Neuronal stem cell (in vitro differentiated cells): ENCODE results near the gene USP17L28.
"Not testable (repeated sequence)": the region's sequence is repeated elsewhere in the genome, so short reads cannot be mapped to it uniquely, and the experiment has no call there.

ENCODE experiments used
- DNase-seq: peaks from one replicate; pipeline ENCODE4 v3.0.0-alpha.2; 2013; ENCODE audit warnings: low spot score
- H2AFZ ChIP-seq: one replicate; pipeline ENCODE4 v1.6.1; 2013; ENCODE audit warnings: mild to moderate bottlenecking, low read length, inconsistent platforms
- H2AK5ac ChIP-seq: 2 replicates; pipeline ENCODE4 v1.6.1; 2013; ENCODE audit warnings: low read depth, mild to moderate bottlenecking, inconsistent platforms, low read length, moderate library complexity, mixed read lengths
- H2BK120ac ChIP-seq: 2 replicates; pipeline ENCODE4 v1.6.1; 2013; ENCODE audit warnings: low read depth, mild to moderate bottlenecking, inconsistent platforms, low read length, moderate library complexity, mixed read lengths
- H2BK12ac ChIP-seq: one replicate; pipeline ENCODE4 v1.6.1; 2013; ENCODE audit warnings: low read length, inconsistent platforms
- H2BK15ac ChIP-seq: 2 replicates; pipeline ENCODE4 v1.6.1; 2013; ENCODE audit warnings: mild to moderate bottlenecking, low read length, inconsistent platforms, mixed read lengths
- H2BK5ac ChIP-seq: one replicate; pipeline ENCODE4 v1.6.1; 2013; ENCODE audit warnings: inconsistent platforms, mild to moderate bottlenecking, low read length, moderate library complexity
- H3K14ac ChIP-seq: one replicate; pipeline ENCODE4 v1.6.1; 2013; ENCODE audit warnings: low read length, inconsistent platforms
- H3K18ac ChIP-seq: 2 replicates; pipeline ENCODE4 v1.6.1; 2013; ENCODE audit warnings: low read length, inconsistent platforms
- H3K23ac ChIP-seq: 2 replicates; pipeline ENCODE4 v1.6.1; 2013; ENCODE audit warnings: low read depth, mild to moderate bottlenecking, mixed read lengths, low read length, inconsistent platforms; ENCODE audit not compliant: poor library complexity
- H3K27ac ChIP-seq: replicated peaks from 3 replicates; pipeline ENCODE4 v1.5.1; 2013; ENCODE audit warnings: low read length, inconsistent platforms
- H3K27me3 ChIP-seq, 3 experiments: 2 replicates each; pipeline ENCODE4 v1.6.1; 2013; ENCODE audit warnings: low read length in 3 of 3, mild to moderate bottlenecking in 2 of 3, inconsistent platforms in 1 of 3, low read depth in 1 of 3, mixed read lengths in 1 of 3, moderate library complexity in 1 of 3; ENCODE audit not compliant: control insufficient read depth in 3 of 3, insufficient read depth in 3 of 3
- H3K36me3 ChIP-seq, 2 donors: replicated peaks in 1 of 2; 2 replicates each; pipeline ENCODE4 v1.6.1; 2013; ENCODE audit warnings: low read length in 2 of 2; ENCODE audit not compliant: control insufficient read depth in 2 of 2, insufficient read depth in 2 of 2
- H3K4ac ChIP-seq: 2 replicates; pipeline ENCODE4 v1.6.1; 2013; ENCODE audit warnings: inconsistent platforms, mild to moderate bottlenecking, low read length, moderate library complexity
- H3K4me1 ChIP-seq, 2 donors: 1 replicate in 1 of 2; 2 replicates in 1 of 2; pipeline ENCODE4 v1.6.1; 2013; ENCODE audit warnings: low read length in 2 of 2, low read depth in 1 of 2; ENCODE audit not compliant: control insufficient read depth in 2 of 2, insufficient read depth in 1 of 2
- H3K4me2 ChIP-seq: one replicate; pipeline ENCODE4 v1.6.1; 2013; ENCODE audit warnings: mild to moderate bottlenecking, low read length, inconsistent platforms; ENCODE audit not compliant: insufficient read depth, poor library complexity, severe bottlenecking
- H3K4me3 ChIP-seq, 2 donors: 2 replicates each; pipeline ENCODE4 v1.5.1; 2013; ENCODE audit warnings: low read length in 2 of 2, mild to moderate bottlenecking in 2 of 2, inconsistent platforms in 1 of 2, moderate library complexity in 1 of 2
- H3K79me1 ChIP-seq: one replicate; pipeline ENCODE4 v1.6.1; 2013; ENCODE audit warnings: low read depth, mild to moderate bottlenecking, inconsistent platforms, low read length, moderate library complexity
- H3K9ac ChIP-seq: one replicate; pipeline ENCODE4 v1.6.1; 2013; ENCODE audit warnings: mild to moderate bottlenecking, low read depth, low read length, inconsistent platforms; ENCODE audit not compliant: poor library complexity
- H3K9me3 ChIP-seq, 2 donors: replicated peaks in 1 of 2; 2 replicates each; pipeline versions ENCODE3 to v1.6.1; 2013; ENCODE audit warnings: low read length in 2 of 2, mild to moderate bottlenecking in 2 of 2, inconsistent platforms in 1 of 2, low read depth in 1 of 2, mixed read lengths in 1 of 2, moderate library complexity in 1 of 2; ENCODE audit not compliant: control insufficient read depth in 2 of 2, insufficient read depth in 1 of 2
- H4K8ac ChIP-seq: one replicate; pipeline ENCODE4 v1.6.1; 2013; ENCODE audit warnings: low read depth, mild to moderate bottlenecking, inconsistent platforms, low read length, moderate library complexity
- H4K91ac ChIP-seq: one replicate; pipeline ENCODE4 v1.6.1; 2013; ENCODE audit warnings: low read length, low read depth, mild to moderate bottlenecking, inconsistent platforms; ENCODE audit not compliant: poor library complexity
- WGBS, 2 donors: extraction: QIAGEN DNeasy Blood & Tissue Kit; methylation state at CpG; one replicate each; pipeline ENCODE4 v1.1.7; 2013; ENCODE audit warnings: missing lambda C conversion rate in 2 of 2, mixed read lengths in 1 of 2; ENCODE audit not compliant: insufficient read length in 2 of 2, insufficient replicate concordance in 1 of 2; ENCODE audit errors: extremely low coverage in 2 of 2; 5-methylcytosine and 5-hydroxymethylcytosine counted together

USP17L28 gene

GRCh38 chr4:9353338-9353737 is 4.6 kb downstream of the USP17L28 start, which contains the start of gene USP17L29:
Gene USP17L29, plus strand, starts transcription at chr4:9353638. Its CDS starts 0 bp downstream, at chr4:9353638.
- no CpG with 5 or more reads among the region's 15 CpGs for WGBS, 2 donors
- H3K4me1 ChIP-seq, H3K18ac ChIP-seq, H3K9me3 ChIP-seq, H3K4me2 ChIP-seq, H2AK5ac ChIP-seq, H3K36me3 ChIP-seq, H3K79me1 ChIP-seq, H3K27me3 ChIP-seq, H3K4me3 ChIP-seq, H2BK5ac ChIP-seq, H2AFZ ChIP-seq, H2BK15ac ChIP-seq, H3K9ac ChIP-seq, H2BK12ac ChIP-seq, H3K4ac ChIP-seq, H4K8ac ChIP-seq, H3K23ac ChIP-seq, H3K27ac ChIP-seq, H2BK120ac ChIP-seq, H4K91ac ChIP-seq, DNase-seq, H3K14ac ChIP-seq: not testable (repeated sequence)

- not testable (repeated sequence) for H3K27ac ChIP-seq, H3K4me3 ChIP-seq, H3K9ac ChIP-seq, H2BK12ac ChIP-seq, H3K79me1 ChIP-seq, H3K4me1 ChIP-seq, H2BK5ac ChIP-seq, H2BK15ac ChIP-seq, H3K27me3 ChIP-seq, H4K8ac ChIP-seq, H3K36me3 ChIP-seq, H2AK5ac ChIP-seq, H3K23ac ChIP-seq, H3K14ac ChIP-seq, H3K4ac ChIP-seq, H2BK120ac ChIP-seq, H3K4me2 ChIP-seq, H2AFZ ChIP-seq, H3K18ac ChIP-seq, H4K91ac ChIP-seq, H3K9me3 ChIP-seq, DNase-seq
- WGBS, 2 donors, result no CpG with 5 or more reads among the region's 15 CpGs
Observed at GRCh38 chr4:9362829-9363228, 14.1 kb downstream of the USP17L28 start, which contains the start of gene USP17L30. Gene USP17L30, plus strand, starts transcription at chr4:9363129. Its CDS starts 0 bp downstream, at chr4:9363129.

GRCh38 chr4:9379881-9380280 is 31.2 kb downstream of the USP17L28 start:
- not testable (repeated sequence) for H3K9me3 ChIP-seq, H4K91ac ChIP-seq, H2BK12ac ChIP-seq, H3K27ac ChIP-seq, H3K23ac ChIP-seq, H3K27me3 ChIP-seq, H3K14ac ChIP-seq, H3K4me1 ChIP-seq, H3K4ac ChIP-seq, H2BK15ac ChIP-seq, H4K8ac ChIP-seq, H3K36me3 ChIP-seq, H3K79me1 ChIP-seq, DNase-seq, H2AFZ ChIP-seq, H2BK120ac ChIP-seq, H3K9ac ChIP-seq, H3K4me2 ChIP-seq, H2AK5ac ChIP-seq, H3K18ac ChIP-seq, H3K4me3 ChIP-seq, H2BK5ac ChIP-seq
- no CpG with 5 or more reads among the region's 1 CpG for WGBS, 2 donors

- H3K23ac ChIP-seq, H3K9me3 ChIP-seq, H3K9ac ChIP-seq, H3K18ac ChIP-seq, H3K4ac ChIP-seq, H2BK12ac ChIP-seq, H2AK5ac ChIP-seq, H3K4me1 ChIP-seq, H3K4me3 ChIP-seq, H3K79me1 ChIP-seq, H3K27ac ChIP-seq, DNase-seq, H4K91ac ChIP-seq, H4K8ac ChIP-seq, H2BK15ac ChIP-seq, H3K36me3 ChIP-seq, H2BK120ac ChIP-seq, H3K4me2 ChIP-seq, H3K14ac ChIP-seq, H2BK5ac ChIP-seq, H3K27me3 ChIP-seq: not testable (repeated sequence)
- no CpG with 5 or more reads among the region's 36 CpGs for whole genome bisulfite sequencing, 2 donors
- peak overlapping the region; percentile 86 for H2AFZ ChIP-seq
Observed at GRCh38 chr4:9381012-9381534, 32.4 kb downstream of the USP17L28 start.
